GM21737 (cell line): ENCODE data around the gene CUX1.

Source experiments
- ATAC-seq: cut with Tn5 transposase; IDR thresholded peaks from one replicate; pipeline ENCODE4 v1.9.1; 2021; ENCODE audit warnings: mild to moderate bottlenecking, moderate library complexity; ENCODE audit not compliant: unreplicated experiment

CUX1 gene

DNA sequence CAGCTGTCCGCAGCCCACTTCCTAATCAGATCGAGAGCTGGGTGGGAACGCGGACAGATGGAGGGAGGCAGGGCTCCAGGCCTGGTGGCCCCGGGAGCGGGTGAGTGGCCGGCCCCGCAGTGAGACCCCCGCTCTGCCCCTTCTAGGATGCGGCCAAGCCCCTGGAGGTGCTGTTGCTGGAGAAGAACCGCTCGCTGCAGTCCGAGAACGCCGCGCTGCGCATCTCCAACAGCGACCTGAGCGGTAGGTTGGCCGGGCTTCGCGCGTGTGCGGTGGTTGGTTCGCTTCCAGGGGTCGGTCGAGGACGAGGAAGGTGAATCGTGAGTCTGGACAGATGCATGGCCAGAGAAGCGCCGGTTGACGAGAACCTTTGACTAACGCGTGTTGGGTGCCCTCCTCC, 377.9 kb downstream of the CUX1 start:
- no peak for ATAC-seq

- no peak for ATAC-seq
These were observed 378.6 kb downstream of the CUX1 start for GRCh38 chr7:102196028-102196427.

- no peak for ATAC-seq
These were observed 379.7 kb downstream of the CUX1 start for GRCh38 chr7:102197161-102197560.

GRCh38 chr7:102197599-102197998, 380.2 kb downstream of the CUX1 start:
- ATAC-seq, result no peak

DNA sequence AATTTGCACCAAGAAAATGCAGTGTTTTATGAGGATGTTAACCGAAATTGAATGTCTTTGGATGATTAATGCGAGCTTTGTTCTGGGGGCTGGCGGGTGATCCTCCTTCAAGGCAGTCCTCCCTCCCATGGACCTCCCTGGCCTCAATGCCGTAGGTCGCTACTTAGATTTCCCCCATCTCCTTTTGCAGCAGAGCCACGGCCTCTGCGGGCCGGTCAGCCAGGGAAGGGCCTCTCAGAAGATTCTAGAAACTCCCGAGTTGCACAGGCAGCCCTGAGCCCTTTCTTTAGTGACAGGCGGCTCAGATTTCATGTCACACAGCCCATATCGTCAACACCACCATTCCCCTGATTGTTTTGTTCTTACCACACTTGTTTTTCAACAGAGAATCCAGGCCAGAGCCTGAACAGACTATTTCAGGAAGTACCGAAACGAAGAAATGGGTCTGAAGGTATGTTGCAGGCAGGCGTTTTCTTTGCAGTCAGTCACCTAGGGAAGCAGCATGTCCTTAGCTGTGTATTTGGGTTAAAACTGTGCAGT, 381.1 kb downstream of the CUX1 start:
- ATAC-seq, result no peak

GRCh38 chr7:102201576-102201975, 384.1 kb downstream of the CUX1 start:
- ATAC-seq, result no peak

DNA sequence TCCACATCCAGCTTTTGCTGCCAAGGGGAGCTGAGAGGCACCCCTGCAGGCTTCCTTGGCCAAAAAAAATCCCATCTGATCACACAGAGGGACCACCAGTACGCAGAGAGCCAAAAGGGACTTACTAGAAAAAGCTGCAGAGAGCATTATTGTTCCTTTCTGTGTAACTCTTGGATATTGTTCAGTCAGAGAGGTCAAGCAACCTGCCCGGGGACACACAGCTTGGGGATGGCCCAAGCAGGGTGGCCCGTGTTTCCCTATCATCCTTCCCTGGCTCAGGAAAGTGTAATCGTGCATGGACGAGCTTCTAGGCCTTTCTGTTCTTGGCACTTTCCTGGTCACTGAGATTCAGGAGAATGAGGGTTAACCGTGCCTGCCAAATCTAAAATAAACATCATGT, 385.1 kb downstream of the CUX1 start:
- no peak for ATAC-seq

GRCh38 chr7:102203218-102203617, 385.8 kb downstream of the CUX1 start:
- ATAC-seq, result no peak

DNA sequence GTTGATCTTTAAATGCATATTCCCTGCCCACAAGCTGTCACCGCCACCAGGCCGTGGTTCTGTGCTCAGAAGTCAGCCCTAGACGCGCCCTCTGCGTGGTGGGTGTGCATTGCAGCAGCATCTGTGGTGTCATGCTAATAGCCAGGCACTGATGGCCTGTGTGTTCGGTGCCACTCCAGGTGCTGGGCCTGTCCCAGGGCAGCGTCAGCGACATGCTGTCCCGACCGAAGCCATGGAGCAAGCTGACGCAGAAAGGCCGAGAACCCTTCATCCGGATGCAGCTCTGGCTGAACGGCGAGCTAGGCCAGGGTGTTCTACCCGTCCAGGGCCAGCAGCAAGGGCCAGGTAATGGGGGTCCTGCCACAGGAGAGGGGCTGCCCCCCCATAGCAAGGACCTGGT, 386.8 kb downstream of the CUX1 start:
- no peak for ATAC-seq

GRCh38 chr7:102205915-102206314, 388.5 kb downstream of the CUX1 start:
- ATAC-seq, result no peak

- ATAC-seq, result no peak
These were observed 391.4 kb downstream of the CUX1 start for GRCh38 chr7:102208826-102209225.

DNA sequence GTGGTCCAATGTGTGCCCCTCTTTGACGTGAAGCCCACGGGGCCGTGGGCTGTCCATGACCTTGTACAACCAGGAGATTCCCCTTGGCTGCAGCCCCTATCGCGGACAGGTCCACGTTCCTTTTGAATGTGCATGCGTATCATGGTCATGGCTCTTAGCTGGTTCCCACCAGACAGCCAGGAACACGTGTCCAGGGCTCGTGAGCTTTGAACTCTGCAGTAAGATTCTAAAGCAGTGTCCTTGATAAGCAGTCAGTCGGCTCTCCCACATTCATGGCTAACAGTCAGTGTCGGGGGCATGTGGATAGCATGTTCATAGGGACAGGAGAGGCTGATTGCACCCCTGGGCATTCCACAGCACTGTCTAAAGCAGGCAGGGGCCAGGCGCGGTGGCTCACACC, 393.4 kb downstream of the CUX1 start:
- ATAC-seq, result no peak

DNA sequence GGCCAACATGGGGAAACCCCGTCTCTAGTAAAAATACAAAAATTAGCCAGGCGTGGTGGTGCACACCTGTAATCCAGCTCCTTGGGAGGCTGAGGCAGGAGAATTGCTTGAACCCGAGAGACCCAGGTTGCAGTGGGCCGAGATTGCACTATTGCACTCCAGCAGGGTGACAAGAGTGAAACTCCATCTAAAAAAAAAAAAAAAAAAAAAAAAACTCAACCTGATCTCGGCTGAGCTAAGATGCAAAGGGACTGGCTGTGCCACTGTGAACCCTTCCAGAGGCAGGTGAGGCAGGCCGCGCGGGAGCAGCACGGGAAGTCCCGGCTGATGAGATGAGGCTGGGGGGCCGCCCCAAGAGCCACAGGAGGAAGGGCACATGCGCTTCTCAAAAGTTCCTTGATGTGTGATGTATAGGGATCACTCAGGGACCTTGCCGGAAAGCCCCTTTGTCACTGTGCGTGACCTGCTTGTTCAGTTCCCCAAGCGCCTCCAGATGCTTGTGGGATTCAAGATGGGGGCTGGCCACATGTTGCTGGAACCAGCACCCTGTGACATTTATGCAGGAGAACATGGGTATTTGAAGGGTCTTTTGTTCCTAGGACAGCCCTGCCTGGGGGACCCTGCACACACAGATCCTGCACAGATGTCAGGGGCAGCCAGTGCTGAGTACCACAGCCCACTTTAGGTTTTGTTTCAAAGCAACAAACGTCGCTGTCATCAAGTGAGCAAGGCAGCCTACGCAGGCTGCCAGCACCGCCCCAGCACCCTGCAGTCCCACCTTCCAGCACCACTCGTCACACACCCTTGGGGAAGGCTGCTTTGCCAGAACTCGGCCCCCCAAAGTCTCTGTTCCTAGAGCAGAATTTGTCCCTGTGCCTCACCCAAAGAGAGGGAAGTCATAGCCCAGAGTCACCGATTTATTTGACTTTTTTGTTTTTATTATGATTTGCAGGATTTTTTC, 394.4 kb downstream of the CUX1 start:
- no peak for ATAC-seq

DNA sequence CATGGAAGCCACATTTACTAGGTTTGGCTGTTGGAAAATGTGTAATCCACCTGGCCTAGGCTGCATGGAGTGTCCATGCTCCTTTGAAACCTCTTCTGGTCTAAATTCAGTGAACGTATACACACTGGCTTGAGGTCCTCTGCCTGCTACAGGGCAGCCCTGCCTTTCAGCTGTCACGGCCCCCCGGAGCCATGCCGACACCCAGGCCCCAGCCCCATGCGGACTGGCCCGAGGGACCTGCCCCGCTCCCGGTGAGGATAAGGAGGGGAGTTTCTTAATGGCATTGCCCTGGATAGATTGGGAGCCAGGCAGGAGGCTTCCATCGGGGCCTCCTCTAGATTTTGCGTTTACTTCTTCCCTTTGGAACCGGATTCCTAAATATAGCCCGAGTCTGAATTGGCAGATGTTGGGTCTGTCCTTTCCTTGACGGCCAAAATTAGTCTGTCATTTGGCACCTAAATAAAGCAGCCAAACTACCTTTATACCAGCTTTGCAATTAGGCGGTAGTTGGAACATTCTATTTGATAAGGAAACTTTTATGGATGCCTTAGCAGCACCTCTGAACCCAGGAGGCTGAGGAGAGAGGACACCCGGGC, 397.1 kb downstream of the CUX1 start:
- ATAC-seq, result no peak

DNA sequence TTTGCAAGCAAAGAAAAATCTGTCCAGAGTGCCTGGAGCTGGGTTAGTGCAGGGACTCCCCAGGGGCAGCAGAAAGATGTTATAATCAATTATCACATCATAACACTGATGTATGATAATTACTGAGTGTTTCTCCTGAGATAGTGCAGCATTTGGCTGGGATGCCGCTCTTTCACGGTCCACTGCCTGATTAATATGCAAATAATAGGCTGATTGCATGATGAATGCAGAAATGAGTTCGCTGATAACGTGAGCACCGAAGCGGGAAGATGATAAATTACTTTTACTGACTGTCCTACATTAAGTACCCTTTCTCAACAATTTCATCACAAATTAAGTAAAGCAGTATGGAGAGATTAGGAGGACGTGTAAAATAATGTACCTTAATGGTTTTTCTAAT, 397.8 kb downstream of the CUX1 start:
- no peak for ATAC-seq

DNA sequence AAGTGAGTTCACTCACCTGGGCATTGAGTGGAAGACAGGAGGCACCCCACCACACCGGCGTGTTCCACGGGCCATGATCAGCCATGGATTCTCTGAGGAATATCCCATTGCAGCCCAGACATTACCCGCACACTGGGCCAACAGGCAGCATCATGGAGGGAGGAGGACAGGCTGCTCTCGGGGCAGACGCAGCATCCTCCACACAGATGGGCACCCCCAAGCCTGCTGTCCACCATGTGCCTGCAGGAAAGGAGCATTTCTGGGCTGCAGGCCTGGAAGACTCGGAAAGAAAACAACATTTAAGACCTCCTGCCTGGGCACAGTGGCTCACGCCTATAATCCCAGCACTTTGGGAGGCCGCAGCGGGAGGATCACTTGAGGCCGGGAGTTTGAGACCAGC, 398.3 kb downstream of the CUX1 start:
- no peak for ATAC-seq

- no peak for ATAC-seq
These were observed 399.3 kb downstream of the CUX1 start for GRCh38 chr7:102216573-102217314.

DNA sequence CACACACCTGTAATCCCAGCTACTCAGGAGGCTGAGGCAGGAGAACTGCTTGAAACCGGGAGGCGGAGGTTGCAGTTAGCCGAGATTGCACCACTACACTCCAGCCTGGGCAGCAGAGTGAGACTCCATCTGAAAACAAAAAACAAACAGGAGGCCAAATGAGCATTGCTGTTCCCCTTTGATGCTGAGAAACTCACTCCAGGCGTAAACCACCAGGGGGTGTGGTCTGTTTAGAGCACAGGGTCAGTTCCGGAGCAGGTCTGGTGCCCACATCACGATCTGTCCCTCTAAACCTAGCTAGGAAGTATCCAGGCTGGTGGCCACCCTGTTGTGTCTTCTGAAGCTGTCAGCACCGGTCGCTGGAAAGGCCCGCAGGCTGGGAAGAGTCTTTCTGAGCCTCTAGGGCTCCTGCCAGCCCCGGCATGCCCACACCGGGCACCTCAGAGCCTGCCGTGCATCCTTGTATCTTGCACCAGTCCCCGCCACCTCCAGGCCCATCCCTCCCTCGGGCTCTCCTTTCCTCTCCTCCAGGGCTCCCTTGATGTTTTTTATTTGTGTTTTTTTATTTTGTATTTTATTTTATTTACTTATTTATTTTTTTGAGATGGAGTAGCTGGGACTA, 402.9 kb downstream of the CUX1 start:
- no peak for ATAC-seq

GRCh38 chr7:102220960-102221800, 403.8 kb downstream of the CUX1 start:
- ATAC-seq, result no peak

GRCh38 chr7:102221961-102222360, 404.5 kb downstream of the CUX1 start:
- no peak for ATAC-seq
